Esophagus squamous epithelium (tissue), 4 donors: ENCODE results near the gene LYSMD3.

Experiments
- CTCF ChIP-seq, 6 experiments: fragments of 450-650 bp in 4 of 6; fragments of 200-600 bp in 2 of 6; sonication (generic) in 2 of 6; IDR thresholded peaks; one replicate each; pipeline ENCODE4 v1.5.1; 2016 to 2019; ENCODE audit warnings: antibody characterized with exemption in 6 of 6, mild to moderate bottlenecking in 4 of 6, moderate library complexity in 4 of 6
- POLR2A ChIP-seq, 4 donors: fragments of 450-650 bp; IDR thresholded peaks; one replicate each; pipeline ENCODE4 v1.6.1; 2017; ENCODE audit warnings: antibody characterized with exemption in 4 of 4, mild to moderate bottlenecking in 4 of 4, moderate library complexity in 3 of 4

DNA sequence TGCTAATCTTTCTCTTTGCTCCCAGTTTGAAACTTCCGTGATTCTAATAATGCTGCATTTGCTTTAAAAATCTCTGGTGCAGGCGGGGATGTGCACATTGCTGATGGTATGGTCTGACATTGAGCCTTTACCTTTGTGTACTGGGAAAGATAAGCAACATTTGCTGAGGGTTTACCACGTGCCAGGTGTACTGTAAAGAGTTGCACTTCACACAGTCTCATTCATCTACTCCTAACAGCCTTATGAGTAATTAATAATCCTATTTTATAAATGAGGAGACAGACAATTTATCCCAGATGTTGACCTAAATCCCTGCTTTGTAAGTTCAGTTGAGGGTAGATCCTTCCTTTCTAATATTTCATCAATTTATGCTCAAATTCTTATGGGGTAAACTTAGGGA, 28.5 kb upstream of the LYSMD3 start:
- TF ChIP-seq CTCF (IDR thresholded peaks at IDR 0.05) (no peak), POLR2A (IDR thresholded peaks at IDR 0.05) (no peak)
